HUES48 (cell line): ENCODE results near the gene TAF4.

Experiments
- H3K27ac ChIP-seq: one replicate; pipeline ENCODE4 v1.7.0; 2013; ENCODE audit warnings: low read depth, low read length, inconsistent platforms
- H3K27me3 ChIP-seq: 2 replicates; pipeline ENCODE4 v1.6.1; 2013; ENCODE audit warnings: mild to moderate bottlenecking, low read length; ENCODE audit not compliant: control insufficient read depth, insufficient read depth
- H3K36me3 ChIP-seq: 2 replicates; pipeline ENCODE4 v1.6.1; 2013; ENCODE audit warnings: low read length; ENCODE audit not compliant: control insufficient read depth, insufficient read depth
- H3K4me1 ChIP-seq: 2 replicates; pipeline ENCODE4 v1.6.1; 2013; ENCODE audit warnings: mild to moderate bottlenecking, low read length; ENCODE audit not compliant: control insufficient read depth, insufficient read depth
- H3K4me3 ChIP-seq: 2 replicates; pipeline ENCODE4 v1.5.1; 2013; ENCODE audit warnings: mild to moderate bottlenecking, low read depth, low read length
- H3K9ac ChIP-seq: 2 replicates; pipeline ENCODE4 v1.6.1; 2013; ENCODE audit warnings: mild to moderate bottlenecking, low read depth, low read length, moderate library complexity
- H3K9me3 ChIP-seq: 2 replicates; pipeline ENCODE4 v1.6.1; 2013; ENCODE audit warnings: low read length; ENCODE audit not compliant: control insufficient read depth, insufficient read depth

TAF4 gene

DNA sequence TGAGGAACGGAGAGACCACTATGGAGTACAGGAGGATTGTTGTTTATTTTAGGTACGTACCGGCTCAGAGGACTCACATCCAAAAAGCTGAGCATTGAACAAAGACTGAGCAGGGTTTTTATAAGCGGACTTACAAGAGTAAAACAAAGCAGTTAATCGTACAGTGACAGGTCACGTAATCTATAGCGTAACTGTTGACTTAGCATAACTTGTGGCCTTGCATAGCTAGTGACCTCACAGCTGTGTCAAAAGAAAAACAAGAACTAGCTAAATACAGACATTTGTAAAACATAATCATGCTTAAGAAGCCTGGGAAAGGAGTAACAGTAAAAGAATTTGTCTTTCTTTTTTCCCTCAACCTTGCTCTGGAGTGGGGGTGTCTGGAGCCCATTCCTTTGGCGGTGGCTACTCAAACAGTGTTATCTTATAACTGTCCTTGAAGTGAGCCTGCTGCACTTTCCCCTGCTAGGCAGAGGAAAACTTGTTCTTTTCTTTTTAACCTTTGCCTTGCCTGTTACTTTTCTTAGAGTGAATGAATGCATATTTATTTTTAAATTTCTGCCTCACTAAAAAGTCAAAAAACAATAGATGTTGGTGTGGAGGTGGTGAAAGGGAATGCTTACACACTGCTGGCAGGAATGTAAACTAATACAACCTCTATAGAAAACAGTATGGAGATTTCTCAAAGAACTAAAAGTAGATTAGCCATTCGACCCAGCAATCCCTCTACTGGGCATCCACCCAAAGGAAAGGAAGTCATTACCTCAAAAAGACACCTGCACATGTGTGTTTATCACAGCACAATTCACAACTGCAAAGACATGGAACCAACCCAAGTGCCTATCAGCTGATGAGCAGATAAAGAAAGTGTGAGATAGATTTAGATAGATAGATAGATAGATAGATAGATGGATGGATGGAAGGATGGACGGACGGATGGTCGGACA lies 109.0 kb downstream of the TAF4 start:
- Histone ChIP-seq H3K27ac (no peak overlapping the region), H3K9me3 (no peaks in the 10 kb centered on the region), H3K4me3 (no peak overlapping the region), H3K4me1 (peaks cover 9% of the 10 kb centered on the region; the same call in 1 of the 2 replicates), H3K27me3 (no peaks in the 10 kb centered on the region), H3K9ac (no peak overlapping the region), H3K36me3 (no peaks in the 10 kb centered on the region)

DNA sequence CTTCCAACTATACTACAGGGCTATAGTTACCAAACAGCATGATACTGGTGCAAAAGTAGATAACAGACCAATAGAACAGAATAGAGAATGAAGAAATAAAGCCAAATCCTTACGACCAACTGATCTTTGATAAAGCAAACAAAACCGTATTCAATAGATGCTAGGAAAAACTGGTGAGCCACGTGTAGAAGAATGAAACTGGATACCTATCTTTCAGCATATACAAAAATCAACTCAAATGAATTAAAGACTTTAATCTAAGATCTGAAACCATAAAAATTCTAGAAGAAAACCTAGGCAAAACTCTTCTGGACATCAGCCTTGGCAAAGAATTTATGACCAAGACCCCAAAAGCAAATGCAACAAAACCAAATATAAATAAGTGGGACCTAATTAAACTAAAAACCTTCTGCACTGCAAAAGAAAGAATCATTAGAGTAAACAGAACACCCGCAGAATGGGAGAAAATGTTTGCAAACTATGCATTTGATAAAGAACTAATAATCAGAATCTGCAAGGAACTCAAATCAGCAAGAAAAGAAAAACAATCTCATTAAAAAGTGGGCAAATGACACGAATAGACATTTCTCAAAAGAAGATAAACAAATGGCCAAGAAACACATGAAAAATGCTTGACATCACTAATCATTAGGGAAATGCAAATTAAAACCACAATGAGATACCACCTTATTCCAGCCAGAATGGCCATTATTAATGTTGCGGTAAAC lies 109.8 kb downstream of the TAF4 start:
- no peaks in the 10 kb centered on the region for H3K27me3 ChIP-seq

DNA sequence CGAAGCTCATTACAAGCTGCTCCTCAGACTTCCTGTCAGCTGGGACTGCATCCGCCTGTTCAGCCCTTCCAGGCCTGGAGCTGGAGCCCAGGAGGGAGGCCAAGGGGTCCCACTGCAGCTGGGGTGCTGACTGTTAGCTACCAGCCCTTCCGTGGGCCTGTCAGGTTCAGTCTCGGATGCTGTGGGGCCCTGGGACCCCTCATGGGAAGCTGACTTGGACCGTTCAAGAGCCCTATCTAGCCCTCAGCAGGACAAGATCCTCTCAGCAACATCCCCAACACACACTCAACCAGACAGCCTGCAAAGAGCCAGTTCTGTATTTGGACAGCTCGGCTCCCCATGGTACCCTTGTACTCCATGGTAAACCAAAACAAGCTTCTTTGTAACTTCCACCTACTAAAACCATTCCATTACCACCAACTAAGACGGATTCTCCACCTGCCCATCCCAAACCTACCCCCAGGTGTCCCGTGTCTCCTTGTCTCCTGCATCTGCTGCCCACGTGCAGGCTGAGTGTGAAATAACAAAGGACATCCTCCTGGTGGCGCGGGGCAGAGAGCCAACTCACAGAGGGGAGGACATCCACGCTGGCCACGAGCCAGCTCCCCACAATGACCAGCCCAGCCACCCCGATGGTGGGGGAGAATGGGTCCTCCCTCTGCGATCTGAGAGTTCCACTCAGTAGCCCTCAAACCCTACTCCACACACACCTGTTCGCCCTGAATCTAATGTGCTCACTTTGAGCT lies 111.2 kb downstream of the TAF4 start:
- no peaks in the 10 kb centered on the region for H3K27me3 ChIP-seq
- H3K9ac ChIP-seq, result no peak overlapping the region
- no peak overlapping the region for H3K27ac ChIP-seq
- H3K4me1 ChIP-seq, result peaks cover 15% of the 10 kb centered on the region; the same call in 1 of the 2 replicates
- no peaks in the 10 kb centered on the region for H3K9me3 ChIP-seq
- no peak overlapping the region for H3K4me3 ChIP-seq
- H3K36me3 ChIP-seq, result no peaks in the 10 kb centered on the region

More for the DNA sequence above, 109.8 kb downstream of the TAF4 start:
- H3K9me3 ChIP-seq, result no peaks in the 10 kb centered on the region
- no peak overlapping the region for H3K9ac ChIP-seq
- H3K4me3 ChIP-seq, result no peak overlapping the region
- peaks cover 12% of the 10 kb centered on the region; the same call in 1 of the 2 replicates for H3K4me1 ChIP-seq
- no peak overlapping the region for H3K27ac ChIP-seq
- no peaks in the 10 kb centered on the region for H3K36me3 ChIP-seq

DNA sequence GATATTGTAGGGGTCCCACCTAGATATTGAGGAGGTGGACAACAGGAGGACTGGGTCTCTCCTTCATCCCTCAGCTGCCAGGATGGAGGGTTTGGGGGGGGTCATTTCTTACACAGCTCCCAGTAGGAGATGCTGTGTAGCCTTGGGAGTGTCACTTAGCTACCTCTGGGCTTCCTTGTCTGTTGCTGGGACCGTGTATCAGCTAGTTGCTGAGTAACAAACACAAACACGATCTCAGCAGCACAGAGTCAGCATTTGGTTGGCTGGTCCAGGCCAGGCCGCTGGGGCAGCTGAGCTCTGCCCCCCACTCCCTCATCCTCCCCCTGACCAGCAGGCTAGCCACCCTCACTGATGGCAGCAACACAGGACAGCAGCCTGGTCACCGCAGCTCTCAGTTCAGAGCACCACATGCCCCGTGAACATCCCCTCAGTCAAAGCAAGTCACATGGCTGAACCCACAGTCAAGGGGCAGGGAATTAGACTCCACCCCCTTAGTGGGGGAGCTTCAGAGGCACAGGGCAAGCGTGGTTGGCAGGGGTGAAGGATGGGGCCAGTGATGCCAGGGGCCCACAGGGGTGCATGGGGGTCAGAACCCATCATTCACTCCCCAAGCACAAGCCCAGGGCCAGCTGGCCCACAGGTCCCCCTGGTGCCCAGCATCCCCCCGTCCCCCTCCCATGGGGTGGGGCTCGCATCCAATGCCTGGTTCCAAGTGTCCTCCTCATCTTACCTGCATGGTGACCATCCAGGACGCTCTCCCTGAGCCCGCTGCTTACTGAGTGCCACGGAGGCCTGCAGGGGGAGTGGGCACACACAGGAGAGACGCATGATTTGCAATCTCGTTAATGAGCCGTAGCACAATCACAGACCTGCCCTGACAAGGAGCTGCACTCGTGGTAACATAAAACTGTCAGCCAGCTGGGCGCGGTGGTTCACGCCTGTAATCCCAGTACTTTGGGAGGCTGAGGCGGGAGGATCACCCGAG lies 112.4 kb downstream of the TAF4 start:
- H3K4me1 ChIP-seq, result peaks cover 12% of the 10 kb centered on the region; the same call in 1 of the 2 replicates
- H3K27ac ChIP-seq, result no peak overlapping the region
- no peaks in the 10 kb centered on the region for H3K36me3 ChIP-seq
- H3K4me3 ChIP-seq, result no peak overlapping the region
- H3K9me3 ChIP-seq, result no peaks in the 10 kb centered on the region
- no peaks in the 10 kb centered on the region for H3K27me3 ChIP-seq
- H3K9ac ChIP-seq, result no peak overlapping the region

DNA sequence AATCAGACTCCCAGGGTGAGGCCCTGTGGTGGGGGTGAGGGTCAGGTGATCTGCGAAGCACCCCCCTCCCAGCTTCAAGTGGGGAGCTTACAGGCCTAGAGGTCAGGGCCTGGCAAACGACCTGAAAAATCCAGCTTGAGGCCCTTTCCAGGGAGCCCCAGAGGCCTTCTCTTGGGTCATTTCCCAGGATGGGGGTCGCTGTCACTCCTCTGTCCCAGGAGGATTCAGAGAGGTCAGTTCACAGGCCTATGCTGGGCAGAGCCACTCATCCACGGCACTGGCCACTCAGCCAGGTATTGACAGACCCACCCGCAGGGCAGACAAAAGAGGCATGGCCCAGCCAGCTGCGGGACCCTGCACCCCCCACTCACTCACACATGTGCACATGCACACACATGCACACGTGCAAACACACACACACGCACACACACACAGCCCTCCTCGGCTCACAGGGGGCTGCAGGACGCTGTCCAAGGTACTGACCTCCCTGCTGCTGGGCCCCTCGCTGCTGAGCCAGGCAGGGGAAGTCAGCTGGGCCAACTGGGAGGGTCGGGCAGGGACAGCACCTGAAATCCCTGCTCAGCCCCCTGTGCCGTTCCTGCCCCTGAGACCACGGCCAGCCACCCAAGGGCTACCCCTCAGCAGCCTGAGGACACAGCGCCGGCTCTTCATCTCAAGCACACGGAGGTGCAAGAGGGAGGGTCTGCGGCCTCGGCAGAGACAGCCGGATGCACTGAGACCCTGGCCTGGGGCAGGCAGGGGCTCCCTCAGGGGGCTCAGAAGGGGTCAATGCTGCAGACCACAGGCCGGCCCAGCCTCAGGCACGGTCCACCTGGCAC lies 113.8 kb downstream of the TAF4 start:
- no peaks in the 10 kb centered on the region for H3K9me3 ChIP-seq
- H3K4me3 ChIP-seq, result no peak overlapping the region
- no peaks in the 10 kb centered on the region for H3K27me3 ChIP-seq
- peaks cover 12% of the 10 kb centered on the region; the same call in 1 of the 2 replicates for H3K4me1 ChIP-seq
- H3K9ac ChIP-seq, result no peak overlapping the region
- no peaks in the 10 kb centered on the region for H3K36me3 ChIP-seq
- H3K27ac ChIP-seq, result no peak overlapping the region

DNA sequence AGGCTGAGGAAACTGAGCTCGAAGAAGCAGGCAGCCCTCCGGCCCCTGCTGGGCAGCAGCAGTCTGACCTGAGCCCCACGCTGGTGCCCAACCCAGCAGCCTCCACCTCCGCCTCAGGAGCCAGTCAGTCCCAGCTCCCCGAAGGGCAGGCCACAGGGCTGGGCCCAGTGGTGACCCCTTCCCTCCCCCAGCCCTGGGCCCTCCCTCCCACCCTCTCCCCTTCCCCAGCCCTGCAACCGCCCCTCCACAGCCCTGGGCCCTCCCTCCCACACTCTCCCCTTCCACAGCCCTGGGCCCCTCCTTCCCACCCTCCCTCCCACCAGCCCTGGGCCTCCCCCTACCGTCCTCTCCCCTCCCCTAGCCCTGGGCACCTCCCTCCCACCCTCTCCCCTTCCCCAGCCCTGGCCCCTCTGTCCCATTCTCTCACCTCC lies 115.0 kb downstream of the TAF4 start:
- Histone ChIP-seq H3K27ac (no peak overlapping the region), H3K9ac (no peak overlapping the region), H3K27me3 (no peaks in the 10 kb centered on the region), H3K36me3 (no peaks in the 10 kb centered on the region), H3K9me3 (no peaks in the 10 kb centered on the region), H3K4me1 (peaks cover 12% of the 10 kb centered on the region; the same call in 1 of the 2 replicates), H3K4me3 (no peak overlapping the region)

DNA sequence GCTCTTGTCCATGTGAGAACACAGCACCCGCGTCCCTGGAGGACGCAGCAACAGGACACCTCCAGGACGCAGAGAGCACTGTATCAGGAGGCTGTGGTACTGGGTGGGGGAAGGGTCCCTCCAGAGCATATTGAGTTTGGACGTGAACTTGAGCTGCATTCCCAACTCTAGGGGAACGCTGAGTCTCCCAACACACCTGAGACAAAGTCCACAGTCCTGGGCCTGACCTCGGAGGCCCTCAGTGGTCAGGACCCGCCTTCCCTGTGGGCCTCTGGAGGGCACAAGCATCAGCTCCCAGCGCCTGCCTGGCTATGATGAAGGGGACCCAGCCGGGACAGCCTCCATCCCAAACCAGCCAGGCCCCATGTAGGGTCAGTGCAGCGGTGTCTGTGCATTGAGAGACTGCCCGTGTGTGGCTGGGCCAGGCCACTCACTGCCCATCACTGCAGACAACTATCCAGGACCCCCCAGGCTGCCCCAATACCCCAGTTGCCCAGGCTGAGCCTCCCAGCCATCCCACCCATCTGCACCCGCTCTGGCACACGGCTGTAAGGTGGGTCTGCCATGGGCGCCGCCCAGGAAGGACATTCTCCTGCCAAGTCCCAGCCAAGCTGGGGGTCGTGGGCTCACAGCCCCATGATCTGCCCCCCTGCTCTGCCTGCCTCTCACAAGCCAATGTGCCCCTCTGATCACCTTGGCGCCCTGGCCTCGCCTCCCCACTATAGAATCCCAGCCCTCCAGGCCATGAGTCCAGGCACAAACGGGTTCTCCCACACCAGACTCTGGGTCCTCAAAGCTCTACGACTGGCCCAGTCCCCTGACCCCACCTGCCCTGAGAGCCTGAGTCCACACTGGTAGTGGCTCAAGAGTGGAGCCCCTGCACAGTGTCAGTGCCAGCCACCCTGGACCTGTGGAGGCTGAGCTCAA lies 115.7 kb downstream of the TAF4 start:
- H3K9me3 ChIP-seq, result no peaks in the 10 kb centered on the region
- no peaks in the 10 kb centered on the region for H3K36me3 ChIP-seq
- no peak overlapping the region for H3K9ac ChIP-seq
- no peak overlapping the region for H3K4me3 ChIP-seq
- H3K4me1 ChIP-seq, result peaks cover 12% of the 10 kb centered on the region; the same call in 1 of the 2 replicates
- no peaks in the 10 kb centered on the region for H3K27me3 ChIP-seq
- no peak overlapping the region for H3K27ac ChIP-seq

DNA sequence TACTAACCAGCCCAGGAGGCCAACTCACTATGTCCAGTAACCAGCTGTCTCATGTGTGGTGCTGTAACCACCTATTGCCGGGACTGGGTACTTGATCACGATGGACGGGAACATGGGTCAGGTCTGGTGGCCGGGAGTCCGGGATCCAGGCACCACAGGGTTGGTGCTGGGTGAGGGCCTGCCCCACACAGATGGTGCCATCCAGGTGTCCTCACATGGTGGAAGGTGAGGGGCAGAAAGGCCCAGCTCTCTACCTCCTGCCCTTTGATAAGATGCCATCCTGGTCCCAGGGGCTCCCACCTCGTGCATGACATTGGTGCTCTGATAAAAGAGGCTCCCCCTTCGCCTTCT lies 116.3 kb downstream of the TAF4 start:
- no peak overlapping the region for H3K27ac ChIP-seq
- H3K27me3 ChIP-seq, result no peaks in the 10 kb centered on the region
- H3K4me1 ChIP-seq, result peaks cover 12% of the 10 kb centered on the region; the same call in 1 of the 2 replicates
- no peaks in the 10 kb centered on the region for H3K36me3 ChIP-seq
- no peak overlapping the region for H3K4me3 ChIP-seq
- no peak overlapping the region for H3K9ac ChIP-seq
- H3K9me3 ChIP-seq, result no peaks in the 10 kb centered on the region
